ENCODE data around the gene TNMD. TPM values are rescaled to one million over a fixed set of nuclear protein-coding genes. Genes with fewer than 3 reads are reported as not detected.

The TNMD gene
- total RNA-seq, 1 donor from 2014 or later = 0.29 TPM

GRCh38 chrX:100609591-100609990 is 24.9 kb downstream of the TNMD start:
- no peak for DNase-seq (ENCODE audit: low spot score in 2 of 2, unreplicated experiment in 2 of 2)
- Mint-ChIP-seq H3K9me3 (peaks cover 24% of the 10 kb centered on the region), H3K27ac (no peak overlapping the region), H3K4me3 (no peak overlapping the region), H3K36me3 (no peaks in the 10 kb centered on the region), H3K27me3 (ENCODE audit: low read depth) (no peaks in the 10 kb centered on the region), H3K4me1 (peaks cover 8% of the 10 kb centered on the region)
- no peak for TF ChIP-seq CTCF (IDR thresholded peaks at IDR 0.05; ENCODE audit: unreplicated experiment)

- H3K4me3 Mint-ChIP-seq = no peak overlapping the region
- no peak overlapping the region for H3K27ac Mint-ChIP-seq
- peaks cover 12% of the 10 kb centered on the region for H3K4me1 Mint-ChIP-seq
- no peak for TF ChIP-seq CTCF (IDR thresholded peaks at IDR 0.05; ENCODE audit: unreplicated experiment)
- DNase-seq (ENCODE audit: low spot score in 2 of 2, unreplicated experiment in 2 of 2) = no peak
- H3K36me3 Mint-ChIP-seq = no peaks in the 10 kb centered on the region
- H3K9me3 Mint-ChIP-seq = peaks cover 29% of the 10 kb centered on the region
- H3K27me3 Mint-ChIP-seq (ENCODE audit: low read depth) = no peaks in the 10 kb centered on the region
Observed at GRCh38 chrX:100611951-100612350, 27.2 kb downstream of the TNMD start.

- peak; percentile 56 for TF ChIP-seq CTCF (IDR thresholded peaks at IDR 0.05; ENCODE audit: unreplicated experiment)
- peak overlapping the region; percentile 91 for H3K27ac Mint-ChIP-seq
- H3K27me3 Mint-ChIP-seq (ENCODE audit: low read depth) = no peaks in the 10 kb centered on the region
- peaks cover 33% of the 10 kb centered on the region for H3K9me3 Mint-ChIP-seq
- peaks cover 6% of the 10 kb centered on the region for H3K4me1 Mint-ChIP-seq
- DNase-seq (ENCODE audit: low spot score in 2 of 2, unreplicated experiment in 2 of 2) = no peak
- H3K36me3 Mint-ChIP-seq = no peaks in the 10 kb centered on the region
- peak overlapping the region; percentile 20 for H3K4me3 Mint-ChIP-seq
Observed at GRCh38 chrX:100615005-100615404, 30.3 kb downstream of the TNMD start.

- Mint-ChIP-seq H3K9me3 (peaks cover 23% of the 10 kb centered on the region), H3K36me3 (peaks cover 3% of the 10 kb centered on the region), H3K4me1 (no peaks in the 10 kb centered on the region), H3K27ac (no peak overlapping the region), H3K4me3 (no peak overlapping the region), H3K27me3 (ENCODE audit: low read depth) (no peaks in the 10 kb centered on the region)
- no peak for TF ChIP-seq CTCF (IDR thresholded peaks at IDR 0.05; ENCODE audit: unreplicated experiment)
- DNase-seq (ENCODE audit: low spot score in 2 of 2, unreplicated experiment in 2 of 2) = no peak
Observed at GRCh38 chrX:100623001-100623400, 38.3 kb downstream of the TNMD start.

- Mint-ChIP-seq H3K36me3 (peaks cover 8% of the 10 kb centered on the region), H3K27me3 (ENCODE audit: low read depth) (no peaks in the 10 kb centered on the region), H3K9me3 (peaks cover 24% of the 10 kb centered on the region), H3K4me3 (no peak overlapping the region), H3K27ac (no peak overlapping the region), H3K4me1 (peaks cover 2% of the 10 kb centered on the region)
- DNase-seq (ENCODE audit: low spot score in 2 of 2, unreplicated experiment in 2 of 2) = no peak
- no peak for TF ChIP-seq CTCF (IDR thresholded peaks at IDR 0.05; ENCODE audit: unreplicated experiment)
Observed at GRCh38 chrX:100625985-100626491, 41.3 kb downstream of the TNMD start.

GRCh38 chrX:100635040-100635439 is 50.3 kb downstream of the TNMD start:
- H3K36me3 Mint-ChIP-seq = peaks cover 10% of the 10 kb centered on the region
- H3K4me1 Mint-ChIP-seq = peaks cover 9% of the 10 kb centered on the region
- H3K9me3 Mint-ChIP-seq = peaks cover 21% of the 10 kb centered on the region
- no peak overlapping the region for H3K27ac Mint-ChIP-seq
- no peak for TF ChIP-seq CTCF (IDR thresholded peaks at IDR 0.05; ENCODE audit: unreplicated experiment)
- no peak for DNase-seq (ENCODE audit: low spot score in 2 of 2, unreplicated experiment in 2 of 2)
- H3K4me3 Mint-ChIP-seq = peak overlapping the region; percentile 89
- no peaks in the 10 kb centered on the region for H3K27me3 Mint-ChIP-seq (ENCODE audit: low read depth)
